ENCODE measurements around the gene CCNY. TPM values are rescaled to one million over a fixed set of nuclear protein-coding genes. Genes with fewer than 3 reads are reported as not detected.

CCNY gene
- total RNA-seq, 2 experiments from 2014 or later: 42.2 to 48.8 TPM

GRCh38 chr10:35435824-35436223, 99.5 kb downstream of the CCNY start:
- ATAC-seq: no peak
- Mint-ChIP-seq H3K36me3 (ENCODE audit: low read depth) (peaks cover 44% of the 10 kb centered on the region), H3K4me1 (ENCODE audit: low read depth) (peaks cover 43% of the 10 kb centered on the region), H3K27ac (peak overlapping the region; percentile 57), H3K27me3 (no peaks in the 10 kb centered on the region), H3K4me3 (no peak overlapping the region), H3K9me3 (peaks cover 29% of the 10 kb centered on the region)
- DNase-seq: no peak
- no peak for TF ChIP-seq CTCF (IDR thresholded peaks at IDR 0.05)
- CTCF ChIA-PET: no interaction called here
- POLR2A ChIA-PET: no interaction called here
- intact Hi-C loops (cut with micrococcal nuclease): no loop called here

- intact Hi-C loops (cut with micrococcal nuclease): no loop called here
- ChIA-PET POLR2A (interaction anchor here (0.6 to 1.1 kb wide), 2 partner anchors 24 to 42 kb away, joined by 3 read pairs; no protein-coding TSS in a partner anchor), CTCF (no interaction called here)
- no peak for TF ChIP-seq CTCF (IDR thresholded peaks at IDR 0.05)
- Mint-ChIP-seq H3K4me3 (no peak overlapping the region), H3K4me1 (ENCODE audit: low read depth) (peaks cover 45% of the 10 kb centered on the region), H3K36me3 (ENCODE audit: low read depth) (peaks cover 57% of the 10 kb centered on the region), H3K27me3 (no peaks in the 10 kb centered on the region), H3K27ac (no peak overlapping the region), H3K9me3 (peaks cover 40% of the 10 kb centered on the region)
- no peak for DNase-seq
- no peak for ATAC-seq
These were observed 101.5 kb downstream of the CCNY start for GRCh38 chr10:35437829-35438228.

GRCh38 chr10:35438718-35439571, 102.6 kb downstream of the CCNY start:
- TF ChIP-seq CTCF (IDR thresholded peaks at IDR 0.05): no peak
- H3K27ac Mint-ChIP-seq: no peak overlapping the region
- H3K9me3 Mint-ChIP-seq: peaks cover 46% of the 10 kb centered on the region
- H3K4me1 Mint-ChIP-seq (ENCODE audit: low read depth): peaks cover 41% of the 10 kb centered on the region
- ChIA-PET CTCF (interaction anchor here (1.3 to 1.4 kb wide), 2 partner anchors 21 to 89 kb away, joined by 3 read pairs; no protein-coding TSS in a partner anchor), POLR2A (interaction anchor here (0.6 to 1.1 kb wide), 4 partner anchors 23 to 286 kb away, joined by 3 to 4 read pairs (median 4); no protein-coding TSS in a partner anchor)
- peaks cover 65% of the 10 kb centered on the region for H3K36me3 Mint-ChIP-seq (ENCODE audit: low read depth)
- intact Hi-C loops (cut with micrococcal nuclease): no loop called here
- H3K27me3 Mint-ChIP-seq: no peaks in the 10 kb centered on the region
- DNase-seq (no peak), ATAC-seq (no peak)
- no peak overlapping the region for H3K4me3 Mint-ChIP-seq

GRCh38 chr10:35440016-35440415, 103.7 kb downstream of the CCNY start:
- Mint-ChIP-seq H3K9me3 (peaks cover 53% of the 10 kb centered on the region), H3K4me1 (ENCODE audit: low read depth) (peaks cover 34% of the 10 kb centered on the region), H3K27ac (peak overlapping the region; percentile 8), H3K36me3 (ENCODE audit: low read depth) (peaks cover 66% of the 10 kb centered on the region), H3K27me3 (no peaks in the 10 kb centered on the region), H3K4me3 (no peak overlapping the region)
- TF ChIP-seq CTCF (IDR thresholded peaks at IDR 0.05): no peak
- intact Hi-C loops (cut with micrococcal nuclease): no loop called here
- ChIA-PET CTCF (interaction anchor here (1.3 to 1.4 kb wide), 2 partner anchors 22 to 91 kb away, joined by 3 read pairs; no protein-coding TSS in a partner anchor), POLR2A (no interaction called here)
- no peak for ATAC-seq
- no peak for DNase-seq

GRCh38 chr10:35442028-35442427, 105.7 kb downstream of the CCNY start:
- H3K27ac Mint-ChIP-seq: peak overlapping the region; percentile 77
- CTCF ChIA-PET: interaction anchor here (0.6 to 1.2 kb wide), 3 partner anchors 121 to 448 kb away, joined by 3 to 4 read pairs (median 3); no protein-coding TSS in a partner anchor
- no peak overlapping the region for H3K4me3 Mint-ChIP-seq
- H3K9me3 Mint-ChIP-seq: peaks cover 50% of the 10 kb centered on the region
- peak; percentile 74 for ATAC-seq
- H3K4me1 Mint-ChIP-seq (ENCODE audit: low read depth): peaks cover 46% of the 10 kb centered on the region
- peaks cover 59% of the 10 kb centered on the region for H3K36me3 Mint-ChIP-seq (ENCODE audit: low read depth)
- intact Hi-C loops (cut with micrococcal nuclease): loop anchor here (2.0 kb wide), 1 partner anchor 101 kb away; no protein-coding TSS in a partner anchor
- DNase-seq: peak; percentile 49
- no peaks in the 10 kb centered on the region for H3K27me3 Mint-ChIP-seq
- TF ChIP-seq CTCF (IDR thresholded peaks at IDR 0.05): no peak
- POLR2A ChIA-PET: interaction anchor here (1.1 kb wide), 1 partner anchor 58 kb away, joined by 3 read pairs; no protein-coding TSS in a partner anchor

All from activated CD8-positive, alpha-beta T cell treated with anti-CD3 and anti-CD28 coated beads for 36 hours (primary cell).